ENCODE data around the gene ZNF154.

ZNF154 gene

GRCh38 chr19:57675881-57676280, 33.1 kb downstream of the ZNF154 start:
- DNase-seq (ENCODE audit: low read depth in 2 of 2), result no peak

GRCh38 chr19:57672466-57672865, 36.5 kb downstream of the ZNF154 start:
- DNase-seq (ENCODE audit: low read depth in 2 of 2), result no peak

GRCh38 chr19:57671124-57671895, 37.7 kb downstream of the ZNF154 start:
- no peak for DNase-seq (ENCODE audit: low read depth in 2 of 2)

GRCh38 chr19:57668635-57669034, 40.4 kb downstream of the ZNF154 start, which contains the start of gene ZSCAN4:
Gene ZSCAN4 (plus strand): TSS chr19:57668935. CDS start chr19:57676146, 7,211 bp downstream.
- no peak for DNase-seq (ENCODE audit: low read depth in 2 of 2)

- no peak for DNase-seq (ENCODE audit: low read depth in 2 of 2)
These were observed 41.8 kb downstream of the ZNF154 start for GRCh38 chr19:57667228-57667627.

- no peak for DNase-seq (ENCODE audit: low read depth in 2 of 2)
These were observed 43.7 kb downstream of the ZNF154 start for GRCh38 chr19:57665261-57665806.

- DNase-seq (ENCODE audit: low read depth in 2 of 2), result no peak
These were observed 44.5 kb downstream of the ZNF154 start for GRCh38 chr19:57664269-57665127.

- DNase-seq (ENCODE audit: low read depth in 2 of 2), result no peak
These were observed 52.7 kb downstream of the ZNF154 start for GRCh38 chr19:57656346-57656745.

GRCh38 chr19:57655443-57655842, 53.6 kb downstream of the ZNF154 start:
- no peak for DNase-seq (ENCODE audit: low read depth in 2 of 2)

- no peak for DNase-seq (ENCODE audit: low read depth in 2 of 2)
These were observed 55.3 kb downstream of the ZNF154 start for GRCh38 chr19:57653689-57654088.

GRCh38 chr19:57651654-57651996, 57.4 kb downstream of the ZNF154 start:
- DNase-seq (ENCODE audit: low read depth in 2 of 2), result no peak

- DNase-seq (ENCODE audit: low read depth in 2 of 2), result no peak
These were observed 60.5 kb downstream of the ZNF154 start for GRCh38 chr19:57648331-57649003.

Measured in stimulated activated CD4-positive, alpha-beta T cell treated with anti-CD3 and anti-CD28 coated beads, Interleukin-15, amount 100 ng/mL, for 48 hours (primary cell).